Activated CD8-positive, alpha-beta memory T cell treated with anti-CD3 and anti-CD28 coated beads for 1 hour (primary cell): ENCODE measurements around the gene UEVLD.
"Not testable (repeated sequence)": the region's sequence is repeated elsewhere in the genome, so short reads cannot be mapped to it uniquely, and the experiment has no call there.

ENCODE experiments used
- DNase-seq, 2 donors: peaks; one replicate each; pipeline ENCODE4 v3.0.0-alpha.2; 2020; ENCODE audit warnings: low read depth in 1 of 2; ENCODE audit errors: extremely low read depth in 1 of 2

UEVLD gene

GRCh38 chr11:18588297-18589252, at the start of gene UEVLD:
Gene UEVLD (minus strand): TSS chr11:18588734. CDS start chr11:18588654, 80 bp downstream.
- peak in 1 of 2 donors; percentile 46 for DNase-seq

- peak; percentile 94 to 95 for DNase-seq
Measured at GRCh38 chr11:18634140-18635032, 45.9 kb upstream of the UEVLD start, which contains the start of gene SPTY2D1. Gene SPTY2D1 (minus strand): TSS chr11:18634342. CDS start chr11:18634257, 85 bp downstream.

- DNase-seq = no peak
Measured at GRCh38 chr11:18633256-18634139, 45.0 kb upstream of the UEVLD start.

GRCh38 chr11:18632841-18633240, 44.3 kb upstream of the UEVLD start:
- DNase-seq = no peak

GRCh38 chr11:18624161-18624560, 35.6 kb upstream of the UEVLD start:
- DNase-seq = no peak

GRCh38 chr11:18623707-18624106, 35.2 kb upstream of the UEVLD start:
- no peak for DNase-seq

GRCh38 chr11:18618342-18619025, 29.9 kb upstream of the UEVLD start:
- DNase-seq = no peak

- DNase-seq = no peak
Measured at GRCh38 chr11:18617688-18618341, 29.3 kb upstream of the UEVLD start.

- no peak for DNase-seq
Measured at GRCh38 chr11:18615628-18616392, 27.3 kb upstream of the UEVLD start.

GRCh38 chr11:18614667-18615066, 26.1 kb upstream of the UEVLD start:
- no peak for DNase-seq

- DNase-seq = no peak
Measured at GRCh38 chr11:18612394-18612793, 23.9 kb upstream of the UEVLD start.

- no peak for DNase-seq
Measured at GRCh38 chr11:18611196-18611595, 22.7 kb upstream of the UEVLD start.

- DNase-seq = no peak
Measured at GRCh38 chr11:18608376-18608775, 19.8 kb upstream of the UEVLD start.

GRCh38 chr11:18600915-18601569, 12.5 kb upstream of the UEVLD start:
- no peak for DNase-seq

GRCh38 chr11:18599739-18600230, 11.3 kb upstream of the UEVLD start, which contains the start of gene MISFA:
Gene MISFA (plus strand): TSS chr11:18599789. CDS start chr11:18599929, 140 bp downstream.
- no peak for DNase-seq

GRCh38 chr11:18594999-18595749, 6.6 kb upstream of the UEVLD start:
- DNase-seq = no peak

GRCh38 chr11:18594088-18594487, 5.6 kb upstream of the UEVLD start:
- DNase-seq = not testable (repeated sequence)
